SK-N-SH (cell line): ENCODE measurements around the gene WASL. TPM values are rescaled to one million over a fixed set of nuclear protein-coding genes. Genes with fewer than 3 reads are reported as not detected.

Experiments used
- CTCF ChIA-PET: fragments of 300-600, 350-600 bp; formaldehyde crosslinking; extraction: SDS; loops from one replicate; lab custom pipeline; 2021; lab: Yijun Ruan, JAX
- POLR2A ChIA-PET: fragments of 350-600 bp; sonication (Branson Sonifier 250); formaldehyde crosslinking; extraction: SDS; loops from one replicate; lab custom pipeline; 2020; ENCODE audit warnings: antibody characterized with exemption, inconsistent platforms; lab: Yijun Ruan, JAX
- DNase-seq: peaks from one replicate; pipeline ENCODE4 v3.0.0; 2012
- H2AFZ ChIP-seq: fragments of 200-600 bp; sonication (generic); 2 replicates; pipeline ENCODE4 v1.8.1; 2016; ENCODE audit warnings: antibody characterized with exemption, mild to moderate bottlenecking, low read depth
- H3F3A ChIP-seq: fragments of 200-600 bp; sonication (generic); replicated peaks from 2 replicates; pipeline ENCODE3; 2016; ENCODE audit warnings: antibody characterized with exemption, mild to moderate bottlenecking; ENCODE audit not compliant: insufficient read depth
- H3K27ac ChIP-seq, 2 experiments: fragments of 200-500 bp in 1 of 2; fragments of 200-600 bp in 1 of 2; sonication (Bioruptor generic) in 1 of 2; sonication (generic), shearing (Covaris generic) in 1 of 2; 2 replicates each; pipeline versions ENCODE4 v1.5.1 to v1.6.1; 2014 to 2016; ENCODE audit warnings: low read depth in 2 of 2, inconsistent platforms in 1 of 2, low read length in 1 of 2, mild to moderate bottlenecking in 1 of 2, mixed read lengths in 1 of 2
- H3K27me3 ChIP-seq: fragments of 200-600 bp; sonication (generic), shearing (Covaris generic); 2 replicates; pipeline ENCODE4 v1.6.1; 2016; ENCODE audit warnings: mixed run types; ENCODE audit not compliant: insufficient read depth
- H3K36me3 ChIP-seq, 2 experiments: fragments of 200-500 bp in 1 of 2; fragments of 200-600 bp in 1 of 2; sonication (Bioruptor generic) in 1 of 2; sonication (generic) in 1 of 2; replicated peaks in 1 of 2; 2 replicates each; pipeline versions ENCODE3 to v1.5.1; 2014 to 2016; ENCODE audit warnings: low read length in 1 of 2, mild to moderate bottlenecking in 1 of 2; ENCODE audit not compliant: insufficient read depth in 2 of 2, control insufficient read depth in 1 of 2
- H3K4me1 ChIP-seq, 2 experiments: fragments of 200-500 bp in 1 of 2; fragments of 200-600 bp in 1 of 2; sonication (Bioruptor generic) in 1 of 2; sonication (generic), shearing (Covaris generic) in 1 of 2; 2 replicates each; pipeline versions ENCODE4 v1.5.1 to v1.6.1; 2014 to 2016; ENCODE audit warnings: low read depth in 1 of 2, low read length in 1 of 2, mixed run types in 1 of 2; ENCODE audit not compliant: insufficient read depth in 2 of 2, control insufficient read depth in 1 of 2
- H3K4me2 ChIP-seq: fragments of 200-600 bp; sonication (generic), shearing (Covaris generic); 2 replicates; pipeline ENCODE4 v1.6.1; 2017; ENCODE audit warnings: mixed run types
- H3K4me3 ChIP-seq, 2 experiments: fragments of 200-500 bp in 1 of 2; fragments of 200-600 bp in 1 of 2; sonication (Bioruptor generic) in 1 of 2; sonication (generic), shearing (Covaris generic) in 1 of 2; 2 replicates each; pipeline versions ENCODE4 v1.5.1 to v1.8.1; 2014 to 2016; ENCODE audit warnings: low read depth in 2 of 2, inconsistent platforms in 1 of 2, low read length in 1 of 2, mild to moderate bottlenecking in 1 of 2, mixed read lengths in 1 of 2, moderate library complexity in 1 of 2
- H3K79me2 ChIP-seq: fragments of 200-600 bp; sonication (generic); 2 replicates; pipeline ENCODE4 v1.8.1; 2017; ENCODE audit warnings: mild to moderate bottlenecking; ENCODE audit not compliant: insufficient read depth
- H3K9ac ChIP-seq: fragments of 200-600 bp; sonication (generic); 2 replicates; pipeline ENCODE4 v1.6.1; 2017; ENCODE audit warnings: mixed run types
- H3K9me2 ChIP-seq: fragments of 200-600 bp; sonication (generic); 2 replicates; pipeline ENCODE4 v1.6.1; 2017; ENCODE audit warnings: mixed run types
- H3K9me3 ChIP-seq: fragments of 200-600 bp; sonication (generic); 2 replicates; pipeline ENCODE4 v1.6.1; 2017; ENCODE audit warnings: mixed run types, mild to moderate bottlenecking, moderate library complexity
- H4K20me1 ChIP-seq: fragments of 200-600 bp; sonication (generic); 2 replicates; pipeline ENCODE4 v1.6.1; 2017; ENCODE audit warnings: mild to moderate bottlenecking, mixed run types; ENCODE audit not compliant: insufficient read depth
- CHD2 ChIP-seq: fragments of 150-350 bp; IDR thresholded peaks from 2 replicates; pipeline ENCODE4 v1.6.1; 2018; ENCODE audit warnings: low read length; ENCODE audit not compliant: partially characterized antibody
- EP300 ChIP-seq, 2 experiments: IDR thresholded peaks; 2 replicates each; pipeline versions ENCODE4 v1.4.0 to v1.6.1; 2012; ENCODE audit warnings: borderline replicate concordance in 1 of 2, low read depth in 1 of 2, low read length in 1 of 2
- EZH2phosphoT487 ChIP-seq: fragments of 200-600 bp; sonication (generic); IDR thresholded peaks from 2 replicates; pipeline ENCODE4 v1.6.1; 2017; ENCODE audit warnings: low read depth, mixed run types, mild to moderate bottlenecking, antibody characterized with exemption, moderate library complexity, borderline replicate concordance
- FOSL2 ChIP-seq: IDR thresholded peaks from 2 replicates; pipeline ENCODE4 v1.4.0; 2012; ENCODE audit warnings: low read depth, mild to moderate bottlenecking, moderate library complexity, borderline replicate concordance
- FOXJ3 ChIP-seq: sonication (generic); formaldehyde crosslinking; IDR thresholded peaks from 2 replicates; pipeline ENCODE4 v1.5.1; 2020; ENCODE audit warnings: mild to moderate bottlenecking, missing genetic modification reagents
- FOXM1 ChIP-seq: IDR thresholded peaks from 2 replicates; pipeline ENCODE4 v1.4.0; 2012; ENCODE audit warnings: low read depth, mild to moderate bottlenecking
- GABPA ChIP-seq: IDR thresholded peaks from 2 replicates; pipeline ENCODE4 v1.4.0; 2012; ENCODE audit warnings: low read depth, mild to moderate bottlenecking
- JUND ChIP-seq: IDR thresholded peaks from 2 replicates; pipeline ENCODE4 v1.4.0; 2012
- MEF2A ChIP-seq: IDR thresholded peaks from 2 replicates; pipeline ENCODE4 v1.4.0; 2012; ENCODE audit warnings: low read depth, borderline replicate concordance
- NFIC ChIP-seq: IDR thresholded peaks from 2 replicates; pipeline ENCODE4 v1.4.0; 2012; ENCODE audit warnings: borderline replicate concordance
- RAD21 ChIP-seq: IDR thresholded peaks from 2 replicates; pipeline ENCODE4 v1.6.1; 2012; ENCODE audit warnings: mild to moderate bottlenecking, low read length
- RCOR1 ChIP-seq: fragments of 150-350 bp; IDR thresholded peaks from 2 replicates; pipeline ENCODE4 v1.6.1; 2017; ENCODE audit warnings: antibody characterized with exemption, low read length
- RFX5 ChIP-seq: IDR thresholded peaks from 2 replicates; pipeline ENCODE4 v1.6.1; 2012; ENCODE audit warnings: mild to moderate bottlenecking, improper control_type of control experiment, low read length
- RXRA ChIP-seq: IDR thresholded peaks from 2 replicates; pipeline ENCODE4 v1.4.0; 2012; ENCODE audit warnings: low read depth, mild to moderate bottlenecking, borderline replicate concordance
- SMC3 ChIP-seq: IDR thresholded peaks from 2 replicates; pipeline ENCODE4 v1.6.1; 2012; ENCODE audit warnings: low read depth, low read length, improper control_type of control experiment
- TCF12 ChIP-seq: IDR thresholded peaks from 2 replicates; pipeline ENCODE4 v1.4.0; 2012
- TEAD4 ChIP-seq: IDR thresholded peaks from 2 replicates; pipeline ENCODE4 v1.4.0; 2012; ENCODE audit warnings: mild to moderate bottlenecking, borderline replicate concordance; ENCODE audit not compliant: insufficient read depth
- YY1 ChIP-seq: IDR thresholded peaks from 2 replicates; pipeline ENCODE4 v1.4.0; 2012; ENCODE audit warnings: low read depth, mild to moderate bottlenecking
- WGBS: methylation state at CpG from one replicate; pipeline ENCODE4 v1.1.6; 2017; ENCODE audit warnings: low lambda C conversion rate; 5-methylcytosine and 5-hydroxymethylcytosine counted together
- polyA plus RNA-seq, 3 experiments: library from polyadenylated mRNA; depleted of rRNA; stranded (reverse); fragments of >200 nt; gene quantifications; 2 replicates each; pipeline ENCODE4 v1.2.3, GENCODE V29; 2012
- TF ChIP-seq, protein P1 (sequence below): IDR thresholded peaks from 2 replicates; pipeline ENCODE4; 2012
- TF ChIP-seq, protein P2 (sequence below): IDR thresholded peaks from 2 replicates; pipeline ENCODE4 v1.4.0; 2012; ENCODE audit warnings: low read depth, borderline replicate concordance
- TF ChIP-seq, protein P3 (sequence below): fragments of 200-600 bp; sonication (generic); IDR thresholded peaks from 2 replicates; pipeline ENCODE4 v1.6.1; 2017; ENCODE audit warnings: antibody characterized with exemption, mild to moderate bottlenecking, moderate library complexity
- TF ChIP-seq, protein P4 (sequence below): IDR thresholded peaks from 2 replicates; pipeline ENCODE4 v1.4.0; 2012; ENCODE audit warnings: low read depth, borderline replicate concordance
- TF ChIP-seq, protein P5 (sequence below): fragments of 150-350 bp; IDR thresholded peaks from 2 replicates; pipeline ENCODE4 v1.6.1; 2016; ENCODE audit warnings: mild to moderate bottlenecking, low read depth, low read length
- TF ChIP-seq, protein P6 (sequence below): fragments of 150-350 bp; IDR thresholded peaks from 2 replicates; pipeline ENCODE4 v1.6.1; 2017; ENCODE audit warnings: antibody characterized with exemption, low read length, low read depth, borderline replicate concordance

Gene WASL
- polyA plus RNA-seq, 1 of the 3 experiments (the other 2 are of a cell fraction), result 9.9 TPM

DNA sequence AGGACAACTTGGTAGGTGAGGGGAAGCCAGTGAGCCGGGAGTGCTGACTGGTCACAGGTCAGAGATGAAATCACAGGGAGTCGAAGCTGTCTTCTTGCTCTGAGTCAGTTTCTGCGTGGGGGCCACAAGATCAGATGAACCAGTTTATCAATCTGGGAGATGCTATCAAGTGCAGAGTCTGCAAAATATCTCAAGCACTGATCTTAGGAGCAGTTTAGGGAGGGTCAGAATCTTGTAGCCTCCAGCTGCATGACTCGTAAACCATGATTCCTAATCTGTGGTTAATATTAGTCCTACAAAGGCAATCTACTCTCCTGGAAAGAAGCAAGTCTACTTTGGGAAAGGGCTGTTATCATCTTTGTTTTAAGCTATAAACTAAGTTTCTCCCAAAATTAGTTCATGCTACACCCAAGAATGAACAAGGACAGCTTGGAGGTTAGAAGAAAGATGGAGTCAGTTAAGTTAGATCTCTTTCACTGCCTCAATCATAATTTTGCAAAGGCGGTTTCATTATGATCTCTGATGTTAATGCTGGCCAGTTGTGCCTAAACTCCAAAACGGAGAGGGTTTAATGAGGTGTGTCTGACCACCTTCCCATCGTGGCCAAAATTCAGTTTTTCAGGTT is 101.6 kb downstream of the WASL start:
- 53% methylated on average over 7 of the region's 7 CpGs for WGBS
- H3K27me3 ChIP-seq, result no peaks in the 10 kb centered on the region
- H3K79me2 ChIP-seq, result no peaks in the 10 kb centered on the region
- H3K36me3 ChIP-seq, result no peaks in the 10 kb centered on the region
- H3K4me2 ChIP-seq, result no peak overlapping the region
- H3K27ac ChIP-seq, result no peak overlapping the region
- no peak overlapping the region for H2AFZ ChIP-seq
- no peak overlapping the region for H3K9ac ChIP-seq
- no peaks in the 10 kb centered on the region for H3K9me2 ChIP-seq
- H3F3A ChIP-seq, result no peaks in the 10 kb centered on the region
- POLR2A ChIA-PET, result no interaction called here
- CTCF ChIA-PET, result interaction anchor here (1.6 to 4.4 kb wide), 2 partner anchors 12 to 56 kb away, joined by 3 to 27 read pairs; no protein-coding TSS in a partner anchor
- H4K20me1 ChIP-seq, result no peaks in the 10 kb centered on the region
- H3K9me3 ChIP-seq, result no peaks in the 10 kb centered on the region
- H3K4me3 ChIP-seq, result no peak overlapping the region
- peaks cover 14 to 24% of the 10 kb centered on the region in 2 experiments; a peak in 3 of 4 replicates for H3K4me1 ChIP-seq
- DNase-seq, result no peak
- TF ChIP-seq EZH2phosphoT487, result no peak
- TF ChIP-seq FOXM1, result no peak
- TF ChIP-seq, protein P1, sequence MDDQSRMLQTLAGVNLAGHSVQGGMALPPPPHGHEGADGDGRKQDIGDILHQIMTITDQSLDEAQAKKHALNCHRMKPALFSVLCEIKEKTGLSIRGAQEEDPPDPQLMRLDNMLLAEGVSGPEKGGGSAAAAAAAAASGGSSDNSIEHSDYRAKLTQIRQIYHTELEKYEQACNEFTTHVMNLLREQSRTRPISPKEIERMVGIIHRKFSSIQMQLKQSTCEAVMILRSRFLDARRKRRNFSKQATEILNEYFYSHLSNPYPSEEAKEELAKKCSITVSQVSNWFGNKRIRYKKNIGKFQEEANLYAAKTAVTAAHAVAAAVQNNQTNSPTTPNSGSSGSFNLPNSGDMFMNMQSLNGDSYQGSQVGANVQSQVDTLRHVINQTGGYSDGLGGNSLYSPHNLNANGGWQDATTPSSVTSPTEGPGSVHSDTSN, result peak; percentile 70
- TF ChIP-seq, protein P2, sequence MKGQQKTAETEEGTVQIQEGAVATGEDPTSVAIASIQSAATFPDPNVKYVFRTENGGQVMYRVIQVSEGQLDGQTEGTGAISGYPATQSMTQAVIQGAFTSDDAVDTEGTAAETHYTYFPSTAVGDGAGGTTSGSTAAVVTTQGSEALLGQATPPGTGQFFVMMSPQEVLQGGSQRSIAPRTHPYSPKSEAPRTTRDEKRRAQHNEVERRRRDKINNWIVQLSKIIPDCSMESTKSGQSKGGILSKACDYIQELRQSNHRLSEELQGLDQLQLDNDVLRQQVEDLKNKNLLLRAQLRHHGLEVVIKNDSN, result no peak
- peak; percentile 66; the same call in 1 of the 2 replicates for TF ChIP-seq TEAD4
- TF ChIP-seq EP300 (IDR thresholded peaks at IDR 0.05; ENCODE audit: borderline replicate concordance in 1 of 2, low read depth in 1 of 2, low read length in 1 of 2), result peak in 1 of 2 experiments; percentile 64; a peak in 1 of 4 replicates
- TF ChIP-seq MEF2A, result no peak
- TF ChIP-seq, protein P3, sequence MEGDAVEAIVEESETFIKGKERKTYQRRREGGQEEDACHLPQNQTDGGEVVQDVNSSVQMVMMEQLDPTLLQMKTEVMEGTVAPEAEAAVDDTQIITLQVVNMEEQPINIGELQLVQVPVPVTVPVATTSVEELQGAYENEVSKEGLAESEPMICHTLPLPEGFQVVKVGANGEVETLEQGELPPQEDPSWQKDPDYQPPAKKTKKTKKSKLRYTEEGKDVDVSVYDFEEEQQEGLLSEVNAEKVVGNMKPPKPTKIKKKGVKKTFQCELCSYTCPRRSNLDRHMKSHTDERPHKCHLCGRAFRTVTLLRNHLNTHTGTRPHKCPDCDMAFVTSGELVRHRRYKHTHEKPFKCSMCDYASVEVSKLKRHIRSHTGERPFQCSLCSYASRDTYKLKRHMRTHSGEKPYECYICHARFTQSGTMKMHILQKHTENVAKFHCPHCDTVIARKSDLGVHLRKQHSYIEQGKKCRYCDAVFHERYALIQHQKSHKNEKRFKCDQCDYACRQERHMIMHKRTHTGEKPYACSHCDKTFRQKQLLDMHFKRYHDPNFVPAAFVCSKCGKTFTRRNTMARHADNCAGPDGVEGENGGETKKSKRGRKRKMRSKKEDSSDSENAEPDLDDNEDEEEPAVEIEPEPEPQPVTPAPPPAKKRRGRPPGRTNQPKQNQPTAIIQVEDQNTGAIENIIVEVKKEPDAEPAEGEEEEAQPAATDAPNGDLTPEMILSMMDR, result no peak
- TF ChIP-seq NFIC, result peak; percentile 52
- no peak for TF ChIP-seq YY1
- TF ChIP-seq TCF12, result peak; percentile 86
- TF ChIP-seq RAD21, result no peak
- TF ChIP-seq, protein P4, sequence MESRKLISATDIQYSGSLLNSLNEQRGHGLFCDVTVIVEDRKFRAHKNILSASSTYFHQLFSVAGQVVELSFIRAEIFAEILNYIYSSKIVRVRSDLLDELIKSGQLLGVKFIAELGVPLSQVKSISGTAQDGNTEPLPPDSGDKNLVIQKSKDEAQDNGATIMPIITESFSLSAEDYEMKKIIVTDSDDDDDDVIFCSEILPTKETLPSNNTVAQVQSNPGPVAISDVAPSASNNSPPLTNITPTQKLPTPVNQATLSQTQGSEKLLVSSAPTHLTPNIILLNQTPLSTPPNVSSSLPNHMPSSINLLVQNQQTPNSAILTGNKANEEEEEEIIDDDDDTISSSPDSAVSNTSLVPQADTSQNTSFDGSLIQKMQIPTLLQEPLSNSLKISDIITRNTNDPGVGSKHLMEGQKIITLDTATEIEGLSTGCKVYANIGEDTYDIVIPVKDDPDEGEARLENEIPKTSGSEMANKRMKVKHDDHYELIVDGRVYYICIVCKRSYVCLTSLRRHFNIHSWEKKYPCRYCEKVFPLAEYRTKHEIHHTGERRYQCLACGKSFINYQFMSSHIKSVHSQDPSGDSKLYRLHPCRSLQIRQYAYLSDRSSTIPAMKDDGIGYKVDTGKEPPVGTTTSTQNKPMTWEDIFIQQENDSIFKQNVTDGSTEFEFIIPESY, result no peak
- TF ChIP-seq FOXJ3, result no peak
- TF ChIP-seq RCOR1, result no peak
- peak; percentile 34; the same call in 1 of the 2 replicates for TF ChIP-seq RXRA
- TF ChIP-seq FOSL2, result peak; percentile 64; the same call in 1 of the 2 replicates
- TF ChIP-seq, protein P5, sequence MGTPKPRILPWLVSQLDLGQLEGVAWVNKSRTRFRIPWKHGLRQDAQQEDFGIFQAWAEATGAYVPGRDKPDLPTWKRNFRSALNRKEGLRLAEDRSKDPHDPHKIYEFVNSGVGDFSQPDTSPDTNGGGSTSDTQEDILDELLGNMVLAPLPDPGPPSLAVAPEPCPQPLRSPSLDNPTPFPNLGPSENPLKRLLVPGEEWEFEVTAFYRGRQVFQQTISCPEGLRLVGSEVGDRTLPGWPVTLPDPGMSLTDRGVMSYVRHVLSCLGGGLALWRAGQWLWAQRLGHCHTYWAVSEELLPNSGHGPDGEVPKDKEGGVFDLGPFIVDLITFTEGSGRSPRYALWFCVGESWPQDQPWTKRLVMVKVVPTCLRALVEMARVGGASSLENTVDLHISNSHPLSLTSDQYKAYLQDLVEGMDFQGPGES, result no peak
- no peak for TF ChIP-seq CHD2
- TF ChIP-seq, protein P6, sequence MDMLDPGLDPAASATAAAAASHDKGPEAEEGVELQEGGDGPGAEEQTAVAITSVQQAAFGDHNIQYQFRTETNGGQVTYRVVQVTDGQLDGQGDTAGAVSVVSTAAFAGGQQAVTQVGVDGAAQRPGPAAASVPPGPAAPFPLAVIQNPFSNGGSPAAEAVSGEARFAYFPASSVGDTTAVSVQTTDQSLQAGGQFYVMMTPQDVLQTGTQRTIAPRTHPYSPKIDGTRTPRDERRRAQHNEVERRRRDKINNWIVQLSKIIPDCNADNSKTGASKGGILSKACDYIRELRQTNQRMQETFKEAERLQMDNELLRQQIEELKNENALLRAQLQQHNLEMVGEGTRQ, result no peak
- TF ChIP-seq SMC3, result no peak
- TF ChIP-seq GABPA, result no peak
- peak; percentile 67 for TF ChIP-seq JUND
- TF ChIP-seq RFX5, result no peak
